Measurements from ENCODE around the gene ELMOD2.
A peak's percentile ranks its signal among the peaks of the same experiment; 100 is the strongest.

ELMOD2 gene

GRCh38 chr4:140557831-140558435 lies 34.0 kb downstream of the ELMOD2 start:
- no peak for TF ChIP-seq ZFX (IDR thresholded peaks at IDR 0.05)
- peak overlapping the region; percentile 52; the same call in 1 of the 2 replicates for H3K27ac ChIP-seq

- TF ChIP-seq ZFX (IDR thresholded peaks at IDR 0.05) (no peak), CTCF (conservative IDR thresholded peaks at IDR 0.05) (no peak)
- H3K27ac ChIP-seq: no peak overlapping the region
These were observed 35.7 kb downstream of the ELMOD2 start for GRCh38 chr4:140559696-140560095.

- no peak for TF ChIP-seq CTCF (conservative IDR thresholded peaks at IDR 0.05)
- TF ChIP-seq ZFX (IDR thresholded peaks at IDR 0.05): no peak
- no peak within 1 kb of the TSS for H3K27ac ChIP-seq
These were observed 44.7 kb downstream of the ELMOD2 start, which contains the start of gene UCP1 for GRCh38 chr4:140568507-140569306. Gene UCP1, minus strand, starts transcription at chr4:140568961. Its CDS starts 232 bp downstream, at chr4:140568729.

- no peak overlapping the region for H3K27ac ChIP-seq
- TF ChIP-seq CTCF (conservative IDR thresholded peaks at IDR 0.05) (no peak), ZFX (IDR thresholded peaks at IDR 0.05) (no peak)
These were observed 45.3 kb downstream of the ELMOD2 start for GRCh38 chr4:140569307-140569638.

- TF ChIP-seq CTCF (conservative IDR thresholded peaks at IDR 0.05): no peak
- TF ChIP-seq ZFX (IDR thresholded peaks at IDR 0.05): no peak
- no peak overlapping the region for H3K27ac ChIP-seq
These were observed 47.7 kb downstream of the ELMOD2 start for GRCh38 chr4:140571620-140572019.

GRCh38 chr4:140575489-140575888 lies 51.5 kb downstream of the ELMOD2 start:
- TF ChIP-seq ZFX (IDR thresholded peaks at IDR 0.05) (no peak), CTCF (conservative IDR thresholded peaks at IDR 0.05) (no peak)
- H3K27ac ChIP-seq: no peak overlapping the region

GRCh38 chr4:140579278-140579677 lies 55.3 kb downstream of the ELMOD2 start:
- TF ChIP-seq ZFX (IDR thresholded peaks at IDR 0.05) (no peak), CTCF (conservative IDR thresholded peaks at IDR 0.05) (no peak)
- H3K27ac ChIP-seq: no peak overlapping the region
